Lower leg skin (tissue), 3 donors: ENCODE measurements around the gene CNTNAP1.

Source experiments
- POLR2A ChIP-seq, 2 donors: fragments of 450-650 bp; IDR thresholded peaks; one replicate each; pipeline ENCODE4 v1.6.1; 2016 to 2017; ENCODE audit warnings: antibody characterized with exemption in 2 of 2, mild to moderate bottlenecking in 1 of 2, moderate library complexity in 1 of 2
- TF ChIP-seq, protein P1 (sequence below), 3 donors: fragments of 450-650 bp; IDR thresholded peaks; one replicate each; pipeline ENCODE4 v1.5.1; 2016; ENCODE audit warnings: antibody characterized with exemption in 3 of 3, mild to moderate bottlenecking in 3 of 3, moderate library complexity in 2 of 3

- TF ChIP-seq POLR2A (IDR thresholded peaks at IDR 0.05): no peak
- TF ChIP-seq, protein P1, sequence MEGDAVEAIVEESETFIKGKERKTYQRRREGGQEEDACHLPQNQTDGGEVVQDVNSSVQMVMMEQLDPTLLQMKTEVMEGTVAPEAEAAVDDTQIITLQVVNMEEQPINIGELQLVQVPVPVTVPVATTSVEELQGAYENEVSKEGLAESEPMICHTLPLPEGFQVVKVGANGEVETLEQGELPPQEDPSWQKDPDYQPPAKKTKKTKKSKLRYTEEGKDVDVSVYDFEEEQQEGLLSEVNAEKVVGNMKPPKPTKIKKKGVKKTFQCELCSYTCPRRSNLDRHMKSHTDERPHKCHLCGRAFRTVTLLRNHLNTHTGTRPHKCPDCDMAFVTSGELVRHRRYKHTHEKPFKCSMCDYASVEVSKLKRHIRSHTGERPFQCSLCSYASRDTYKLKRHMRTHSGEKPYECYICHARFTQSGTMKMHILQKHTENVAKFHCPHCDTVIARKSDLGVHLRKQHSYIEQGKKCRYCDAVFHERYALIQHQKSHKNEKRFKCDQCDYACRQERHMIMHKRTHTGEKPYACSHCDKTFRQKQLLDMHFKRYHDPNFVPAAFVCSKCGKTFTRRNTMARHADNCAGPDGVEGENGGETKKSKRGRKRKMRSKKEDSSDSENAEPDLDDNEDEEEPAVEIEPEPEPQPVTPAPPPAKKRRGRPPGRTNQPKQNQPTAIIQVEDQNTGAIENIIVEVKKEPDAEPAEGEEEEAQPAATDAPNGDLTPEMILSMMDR (IDR thresholded peaks at IDR 0.05): no peak
Measured at GRCh38 chr17:42704490-42704836, 22.1 kb downstream of the CNTNAP1 start.
